NOMO-1 treated with DMSO at 0.1 percent for 48 hours (cell line): ENCODE results near the gene FDXR.

ENCODE experiments used
- DNase-seq: peaks from one replicate; lab custom pipeline; 2025; ENCODE audit not compliant: unreplicated experiment; lab: John Stamatoyannopoulos, UW

The FDXR gene

DNA sequence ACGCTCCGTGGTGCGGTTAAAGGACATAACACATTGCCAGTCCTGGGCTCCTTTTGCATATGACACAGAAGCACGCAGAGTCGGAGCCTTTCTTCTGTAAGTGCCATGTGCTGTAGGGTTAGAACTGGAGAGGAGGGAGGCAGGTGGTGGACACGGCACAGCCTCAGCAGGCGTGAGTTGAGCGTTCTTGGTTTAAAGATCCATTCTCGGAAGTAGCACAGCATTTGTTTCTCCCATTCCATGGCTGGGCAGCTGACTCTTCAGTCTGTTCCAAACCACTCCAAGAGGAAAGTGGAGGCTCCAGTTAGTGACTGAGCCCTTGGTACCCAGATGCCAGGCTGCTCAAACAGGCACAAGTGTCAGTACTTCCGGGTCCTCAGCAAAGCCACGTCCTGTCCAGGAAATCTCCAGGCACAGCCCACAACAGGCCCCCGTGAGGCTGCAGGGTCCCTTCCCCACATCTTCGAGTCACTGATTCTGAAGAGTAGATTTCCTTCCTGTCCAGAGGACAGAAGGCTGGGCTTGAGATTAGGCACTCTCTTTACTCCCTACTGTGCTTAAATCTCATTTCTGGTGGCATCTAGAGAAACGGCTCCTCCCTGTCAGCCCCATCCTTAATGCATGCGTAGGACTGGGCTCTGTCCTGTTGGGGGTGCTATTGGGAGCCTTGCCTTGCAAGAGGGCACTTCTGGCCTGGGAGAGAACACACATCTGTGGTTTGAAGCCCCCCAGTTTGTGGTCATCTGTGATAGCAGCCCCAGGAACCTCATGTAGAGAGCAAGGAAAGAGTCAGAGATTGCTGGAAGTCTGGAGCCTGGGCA lies 57.0 kb downstream of the FDXR start:
- no peak for DNase-seq

- DNase-seq, result no peak
Measured at GRCh38 chr17:74815067-74815466, 57.7 kb downstream of the FDXR start.

GRCh38 chr17:74814453-74814852 lies 58.3 kb downstream of the FDXR start:
- no peak for DNase-seq
